ENCODE measurements around the gene LHX2. TPM values are rescaled to one million over a fixed set of nuclear protein-coding genes. Genes with fewer than 3 reads are reported as not detected.

Gene LHX2
- total RNA-seq, 3 donors from 2014 or later (not counting 1 experiment from before 2014, with no cell fraction given): not detected

DNA sequence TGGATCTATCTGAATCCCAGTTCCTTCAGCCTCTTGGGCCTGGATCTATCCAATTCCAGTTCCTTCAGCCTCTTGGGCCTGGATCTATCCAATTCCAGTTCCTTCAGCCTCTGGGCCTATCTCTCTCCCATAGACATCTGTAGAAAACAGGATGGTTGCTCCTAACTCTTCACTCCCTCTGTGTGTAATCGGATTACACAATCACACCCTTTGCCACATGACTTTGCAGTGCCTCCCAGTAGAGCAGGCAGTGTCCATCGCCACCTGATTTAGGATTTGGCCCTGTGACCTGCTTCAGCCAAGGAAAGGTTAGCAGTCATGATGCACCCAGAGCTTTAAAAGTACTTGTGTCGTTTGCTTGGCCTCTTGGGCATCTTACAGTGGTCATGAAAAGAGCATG, 56.7 kb downstream of the LHX2 start:
- Histone ChIP-seq H3K27me3 (ENCODE audit: control insufficient read depth, insufficient read depth, low read length) (no peaks in the 10 kb centered on the region), H3K4me3 (ENCODE audit: low read length) (no peak overlapping the region), H3K36me3 (ENCODE audit: control insufficient read depth, insufficient read depth, low read length) (no peaks in the 10 kb centered on the region), H3K4me1 (ENCODE audit: control insufficient read depth, insufficient read depth, low read length) (no peaks in the 10 kb centered on the region), H3K9me3 (ENCODE audit: control insufficient read depth, insufficient read depth, low read length) (no peaks in the 10 kb centered on the region), H3K27ac (ENCODE audit: low read length) (no peak overlapping the region)
- TF ChIP-seq, protein P1, sequence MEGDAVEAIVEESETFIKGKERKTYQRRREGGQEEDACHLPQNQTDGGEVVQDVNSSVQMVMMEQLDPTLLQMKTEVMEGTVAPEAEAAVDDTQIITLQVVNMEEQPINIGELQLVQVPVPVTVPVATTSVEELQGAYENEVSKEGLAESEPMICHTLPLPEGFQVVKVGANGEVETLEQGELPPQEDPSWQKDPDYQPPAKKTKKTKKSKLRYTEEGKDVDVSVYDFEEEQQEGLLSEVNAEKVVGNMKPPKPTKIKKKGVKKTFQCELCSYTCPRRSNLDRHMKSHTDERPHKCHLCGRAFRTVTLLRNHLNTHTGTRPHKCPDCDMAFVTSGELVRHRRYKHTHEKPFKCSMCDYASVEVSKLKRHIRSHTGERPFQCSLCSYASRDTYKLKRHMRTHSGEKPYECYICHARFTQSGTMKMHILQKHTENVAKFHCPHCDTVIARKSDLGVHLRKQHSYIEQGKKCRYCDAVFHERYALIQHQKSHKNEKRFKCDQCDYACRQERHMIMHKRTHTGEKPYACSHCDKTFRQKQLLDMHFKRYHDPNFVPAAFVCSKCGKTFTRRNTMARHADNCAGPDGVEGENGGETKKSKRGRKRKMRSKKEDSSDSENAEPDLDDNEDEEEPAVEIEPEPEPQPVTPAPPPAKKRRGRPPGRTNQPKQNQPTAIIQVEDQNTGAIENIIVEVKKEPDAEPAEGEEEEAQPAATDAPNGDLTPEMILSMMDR (IDR thresholded peaks at IDR 0.05): no peak
- no peak overlapping the region for H3K4me3 Mint-ChIP-seq
- peaks cover 14 to 17% of the 10 kb centered on the region in 2 donors for H3K27me3 Mint-ChIP-seq (ENCODE audit: low read depth in 2 of 2)
- no peak overlapping the region for H3K27ac Mint-ChIP-seq
- no peaks in the 10 kb centered on the region for H3K9me3 Mint-ChIP-seq
- H3K4me1 Mint-ChIP-seq: no peaks in the 10 kb centered on the region
- intact Hi-C loops (cut with micrococcal nuclease): no loop called here
- ATAC-seq: no peak
- no peaks in the 10 kb centered on the region for H3K36me3 Mint-ChIP-seq
- no peak for DNase-seq
- 89% methylated on average over 3 of the region's 3 CpGs for WGBS (ENCODE audit: insufficient coverage)

DNA sequence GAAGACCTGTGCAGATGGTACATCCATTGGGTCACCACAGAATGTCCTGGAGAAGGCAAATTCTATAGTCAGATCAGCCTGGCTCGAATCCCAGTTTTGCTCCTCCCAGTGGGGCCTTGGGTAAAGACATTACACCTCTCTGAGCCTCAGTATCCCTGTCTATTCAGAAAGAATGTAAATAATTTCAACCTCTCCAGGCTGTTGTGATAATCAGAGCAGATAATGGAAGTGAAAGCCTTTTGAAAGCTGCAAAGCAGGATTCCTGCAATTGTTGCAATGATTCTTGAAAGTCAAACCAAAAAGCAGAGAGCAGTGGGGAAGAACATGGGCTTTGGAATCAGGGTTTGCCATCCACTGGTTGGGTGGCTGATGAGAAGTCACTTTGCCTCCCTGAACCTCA, 63.2 kb downstream of the LHX2 start:
- Histone ChIP-seq H3K9me3 (ENCODE audit: control insufficient read depth, insufficient read depth, low read length) (no peaks in the 10 kb centered on the region), H3K4me1 (ENCODE audit: control insufficient read depth, insufficient read depth, low read length) (no peaks in the 10 kb centered on the region), H3K27me3 (ENCODE audit: control insufficient read depth, insufficient read depth, low read length) (no peaks in the 10 kb centered on the region), H3K27ac (ENCODE audit: low read length) (no peak overlapping the region), H3K4me3 (ENCODE audit: low read length) (no peak overlapping the region), H3K36me3 (ENCODE audit: control insufficient read depth, insufficient read depth, low read length) (no peaks in the 10 kb centered on the region)
- DNase-seq: no peak
- Mint-ChIP-seq H3K36me3 (no peaks in the 10 kb centered on the region), H3K27me3 (ENCODE audit: low read depth in 2 of 2) (peaks cover 17 to 25% of the 10 kb centered on the region in 2 donors), H3K4me3 (no peak overlapping the region), H3K9me3 (no peaks in the 10 kb centered on the region), H3K27ac (no peak overlapping the region), H3K4me1 (no peaks in the 10 kb centered on the region)
- intact Hi-C loops (cut with micrococcal nuclease): no loop called here
- TF ChIP-seq, protein P1 (IDR thresholded peaks at IDR 0.05): no peak
- WGBS (ENCODE audit: insufficient coverage): 77% methylated on average over 1 of the region's 1 CpG
- ATAC-seq: no peak

DNA sequence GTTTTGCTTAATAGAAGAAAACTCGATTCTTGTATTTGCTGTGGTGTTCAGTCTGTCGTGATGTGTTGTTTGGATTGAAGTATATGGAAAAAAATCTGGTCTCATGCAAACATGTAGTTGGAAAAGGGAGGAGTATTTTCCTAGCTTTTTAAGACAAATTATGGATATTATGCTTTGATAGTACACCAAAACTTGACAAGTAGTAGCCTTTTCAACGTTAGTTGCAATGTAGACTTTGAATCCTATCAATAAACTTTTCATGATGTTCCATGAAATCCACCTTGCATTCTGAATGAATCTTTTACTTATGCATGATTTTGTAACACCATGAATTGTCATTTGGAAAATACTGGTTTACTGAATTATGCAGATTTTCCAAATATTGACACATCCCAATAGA, 64.2 kb downstream of the LHX2 start:
- Mint-ChIP-seq H3K27me3 (ENCODE audit: low read depth in 2 of 2) (peaks cover 10 to 25% of the 10 kb centered on the region in 2 donors), H3K36me3 (no peaks in the 10 kb centered on the region), H3K27ac (no peak overlapping the region), H3K4me1 (no peaks in the 10 kb centered on the region), H3K9me3 (no peaks in the 10 kb centered on the region), H3K4me3 (no peak overlapping the region)
- H3K27ac ChIP-seq (ENCODE audit: low read length): no peak overlapping the region
- ATAC-seq: no peak
- no peaks in the 10 kb centered on the region for H3K36me3 ChIP-seq (ENCODE audit: control insufficient read depth, insufficient read depth, low read length)
- no peaks in the 10 kb centered on the region for H3K27me3 ChIP-seq (ENCODE audit: control insufficient read depth, insufficient read depth, low read length)
- H3K9me3 ChIP-seq (ENCODE audit: control insufficient read depth, insufficient read depth, low read length): no peaks in the 10 kb centered on the region
- 82% methylated on average over 2 of the region's 3 CpGs for WGBS (ENCODE audit: insufficient coverage)
- H3K4me3 ChIP-seq (ENCODE audit: low read length): no peak overlapping the region
- TF ChIP-seq, protein P1 (IDR thresholded peaks at IDR 0.05): no peak
- no peak for DNase-seq
- no peaks in the 10 kb centered on the region for H3K4me1 ChIP-seq (ENCODE audit: control insufficient read depth, insufficient read depth, low read length)
- intact Hi-C loops (cut with micrococcal nuclease): no loop called here

DNA sequence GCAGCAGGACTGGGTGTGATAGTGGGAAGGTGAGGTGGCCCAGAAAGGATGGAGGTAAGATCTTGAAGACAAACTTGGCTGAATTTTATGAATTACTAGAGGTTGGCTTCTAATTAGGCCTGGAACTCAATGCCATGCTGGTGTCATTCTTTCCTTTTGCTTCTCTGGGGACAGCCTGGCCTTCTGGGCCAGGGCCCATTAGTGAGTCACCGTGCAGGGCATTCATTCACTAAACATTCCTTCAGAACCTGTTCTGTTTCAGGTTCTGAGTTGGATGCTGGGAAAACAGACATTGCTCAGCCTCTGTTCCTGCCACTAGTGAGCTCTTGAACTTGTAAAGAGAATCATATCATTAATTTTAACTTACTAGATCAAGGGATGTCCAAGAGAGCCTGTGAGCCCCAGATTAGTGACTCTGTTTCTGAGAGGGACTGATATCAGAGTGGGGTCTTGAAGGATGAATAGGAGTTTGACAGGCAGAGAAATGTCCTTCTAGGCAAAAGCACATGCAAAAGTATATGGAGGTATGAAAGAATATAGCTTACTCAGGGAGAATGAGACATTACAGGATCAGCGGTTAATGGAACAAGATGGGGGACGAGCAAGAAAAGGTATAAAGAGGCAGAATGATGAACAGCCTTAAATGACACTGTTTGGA, 66.5 kb downstream of the LHX2 start:
- intact Hi-C loops (cut with micrococcal nuclease): no loop called here
- Mint-ChIP-seq H3K27me3 (ENCODE audit: low read depth in 2 of 2) (peaks cover 2 to 13% of the 10 kb centered on the region in 2 donors), H3K9me3 (no peaks in the 10 kb centered on the region), H3K4me1 (no peaks in the 10 kb centered on the region), H3K27ac (no peak overlapping the region), H3K4me3 (no peak overlapping the region), H3K36me3 (no peaks in the 10 kb centered on the region)
- ATAC-seq (no peak), DNase-seq (no peak)
- TF ChIP-seq, protein P1 (IDR thresholded peaks at IDR 0.05): no peak
- H3K27me3 ChIP-seq (ENCODE audit: control insufficient read depth, insufficient read depth, low read length): no peaks in the 10 kb centered on the region
- H3K4me3 ChIP-seq (ENCODE audit: low read length): no peak overlapping the region
- H3K36me3 ChIP-seq (ENCODE audit: control insufficient read depth, insufficient read depth, low read length): no peaks in the 10 kb centered on the region
- no peak overlapping the region for H3K27ac ChIP-seq (ENCODE audit: low read length)
- H3K4me1 ChIP-seq (ENCODE audit: control insufficient read depth, insufficient read depth, low read length): no peaks in the 10 kb centered on the region
- H3K9me3 ChIP-seq (ENCODE audit: control insufficient read depth, insufficient read depth, low read length): no peaks in the 10 kb centered on the region
- WGBS (ENCODE audit: insufficient coverage): 91% methylated on average over 3 of the region's 3 CpGs
